Upper lobe of left lung (tissue), 4 donors: ENCODE data around the gene ZNF503.

ENCODE experiments used
- CTCF ChIP-seq, 6 experiments: fragments of 450-650 bp in 4 of 6; fragments of 200-600 bp in 2 of 6; sonication (generic) in 2 of 6; IDR thresholded peaks; one replicate each; pipeline ENCODE4 v1.5.1; 2016 to 2019; ENCODE audit warnings: antibody characterized with exemption in 6 of 6
- EP300 ChIP-seq, 4 donors: sonication (generic); formaldehyde crosslinking; IDR thresholded peaks; one replicate each; pipeline ENCODE4 v1.5.1; 2017; ENCODE audit warnings: antibody characterized with exemption in 4 of 4, control low read depth in 2 of 4
- POLR2A ChIP-seq, 4 donors: fragments of 450-650 bp; IDR thresholded peaks; one replicate each; pipeline ENCODE4 v1.5.1; 2016 to 2017; ENCODE audit warnings: antibody characterized with exemption in 4 of 4, mild to moderate bottlenecking in 2 of 4
- POLR2AphosphoS5 ChIP-seq, 2 donors: sonication (generic); formaldehyde crosslinking; IDR thresholded peaks; one replicate each; pipeline ENCODE4 v1.5.1; 2017; ENCODE audit warnings: antibody characterized with exemption in 2 of 2

GRCh38 chr10:75428434-75429158, 27.0 kb upstream of the ZNF503 start:
- TF ChIP-seq EP300 (IDR thresholded peaks at IDR 0.05) (no peak), POLR2A (IDR thresholded peaks at IDR 0.05) (no peak), CTCF (IDR thresholded peaks at IDR 0.05) (no peak), POLR2AphosphoS5 (IDR thresholded peaks at IDR 0.05) (peak in 1 of 2 donors; percentile 5)
